GM19193 (cell line): Measurements from ENCODE around the gene SLA2.

Experiments
- POLR2A ChIP-seq: IDR thresholded peaks from 4 replicates; pipeline ENCODE4 v1.6.1; 2011; ENCODE audit not compliant: insufficient read depth, insufficient read length; ENCODE audit errors: extremely low read depth

Gene SLA2

GRCh38 chr20:36624944-36625324 lies 21.1 kb downstream of the SLA2 start:
- TF ChIP-seq POLR2A, result no peak

- TF ChIP-seq POLR2A, result no peak
Measured at GRCh38 chr20:36624068-36624943, 21.7 kb downstream of the SLA2 start.

- no peak for TF ChIP-seq POLR2A
Measured at GRCh38 chr20:36623444-36623843, 22.6 kb downstream of the SLA2 start.

- no peak for TF ChIP-seq POLR2A
Measured at GRCh38 chr20:36620917-36621316, 25.1 kb downstream of the SLA2 start.

- no peak for TF ChIP-seq POLR2A
Measured at GRCh38 chr20:36614781-36615557, 31.0 kb downstream of the SLA2 start.

GRCh38 chr20:36613974-36614373 lies 32.0 kb downstream of the SLA2 start:
- TF ChIP-seq POLR2A, result no peak

- TF ChIP-seq POLR2A, result no peak
Measured at GRCh38 chr20:36611625-36612024, 34.4 kb downstream of the SLA2 start.

- no peak for TF ChIP-seq POLR2A
Measured at GRCh38 chr20:36607586-36608387, 38.2 kb downstream of the SLA2 start.

GRCh38 chr20:36606158-36607066 lies 39.6 kb downstream of the SLA2 start:
- TF ChIP-seq POLR2A, result no peak

- peak; percentile 93 for TF ChIP-seq POLR2A
Measured at GRCh38 chr20:36605399-36606157, 40.4 kb downstream of the SLA2 start, which contains the start of gene RAB5IF. Gene RAB5IF, plus strand, starts transcription at chr20:36605779. Its CDS starts 173 bp downstream, at chr20:36605952.

GRCh38 chr20:36604952-36605398 lies 41.0 kb downstream of the SLA2 start:
- peak; percentile 66 for TF ChIP-seq POLR2A

GRCh38 chr20:36601540-36601939 lies 44.5 kb downstream of the SLA2 start:
- no peak for TF ChIP-seq POLR2A

GRCh38 chr20:36599912-36600345 lies 46.1 kb downstream of the SLA2 start:
- no peak for TF ChIP-seq POLR2A

- TF ChIP-seq POLR2A, result no peak
Measured at GRCh38 chr20:36593347-36593929, 52.6 kb downstream of the SLA2 start.
